Measurements from ENCODE around the gene ARFGAP1. TPM values are rescaled to one million over a fixed set of nuclear protein-coding genes. Genes with fewer than 3 reads are reported as not detected.

Gene ARFGAP1
- total and polyA plus RNA-seq, 2 donors from 2014 or later = 40.4 to 84.3 TPM

GRCh38 chr20:63290136-63290676 is 17.6 kb downstream of the ARFGAP1 start:
- no peak overlapping the region for H3K4me3 ChIP-seq (ENCODE audit: low read length in 3 of 3)
- H3K27me3 ChIP-seq (ENCODE audit: control insufficient read depth, insufficient read depth, low read length) = no peaks in the 10 kb centered on the region
- intact Hi-C loops (cut with DNase I) = no loop called here
- H3K27ac ChIP-seq (ENCODE audit: low read depth in 2 of 2, low read length in 2 of 2) = no peak overlapping the region
- DNase-seq (no peak), FAIRE-seq (no peak)
- H3K36me3 ChIP-seq (ENCODE audit: control insufficient read depth in 2 of 3, insufficient read depth in 3 of 3, low read length in 3 of 3) = no peaks in the 10 kb centered on the region
- H3K9ac ChIP-seq (ENCODE audit: low read length in 3 of 3) = no peak overlapping the region
- TF ChIP-seq CTCF (IDR thresholded peaks at IDR 0.05; ENCODE audit: borderline replicate concordance, extremely low read depth, insufficient read depth) = no peak
- no peaks in the 10 kb centered on the region for H3K9me3 ChIP-seq (ENCODE audit: control insufficient read depth in 2 of 3, insufficient read depth in 1 of 3, low read length in 3 of 3)
- H3K4me1 ChIP-seq (ENCODE audit: control insufficient read depth in 2 of 3, insufficient read depth in 2 of 3, low read depth in 1 of 3, low read length in 3 of 3) = peaks cover 0 to 3% (median 0%) of the 10 kb centered on the region in 3 donors

- peak in 4 of 5 donors; percentile 58 to 85 (median 73) for DNase-seq
- Histone ChIP-seq H3K9me3 (ENCODE audit: control insufficient read depth in 2 of 3, insufficient read depth in 1 of 3, low read length in 3 of 3) (no peaks in the 10 kb centered on the region), H3K27ac (ENCODE audit: low read depth in 2 of 2, low read length in 2 of 2) (no peak overlapping the region), H3K36me3 (ENCODE audit: control insufficient read depth in 2 of 3, insufficient read depth in 3 of 3, low read length in 3 of 3) (no peaks in the 10 kb centered on the region), H3K4me1 (ENCODE audit: control insufficient read depth in 2 of 3, insufficient read depth in 2 of 3, low read depth in 1 of 3, low read length in 3 of 3) (peaks cover 0 to 3% (median 0%) of the 10 kb centered on the region in 3 donors), H3K27me3 (ENCODE audit: control insufficient read depth, insufficient read depth, low read length) (peaks cover 3% of the 10 kb centered on the region), H3K4me3 (ENCODE audit: low read length in 3 of 3) (no peak overlapping the region), H3K9ac (ENCODE audit: low read length in 3 of 3) (no peak overlapping the region)
- TF ChIP-seq CTCF (IDR thresholded peaks at IDR 0.05; ENCODE audit: borderline replicate concordance, extremely low read depth, insufficient read depth) = peak; percentile 38
- FAIRE-seq = no peak
- intact Hi-C loops (cut with DNase I) = no loop called here
Observed at GRCh38 chr20:63290677-63291472, 18.3 kb downstream of the ARFGAP1 start.

GRCh38 chr20:63291811-63292210 is 19.2 kb downstream of the ARFGAP1 start:
- TF ChIP-seq CTCF (IDR thresholded peaks at IDR 0.05; ENCODE audit: borderline replicate concordance, extremely low read depth, insufficient read depth) = no peak
- no peaks in the 10 kb centered on the region for H3K36me3 ChIP-seq (ENCODE audit: control insufficient read depth in 2 of 3, insufficient read depth in 3 of 3, low read length in 3 of 3)
- H3K4me1 ChIP-seq (ENCODE audit: control insufficient read depth in 2 of 3, insufficient read depth in 2 of 3, low read depth in 1 of 3, low read length in 3 of 3) = peaks cover 0 to 3% (median 0%) of the 10 kb centered on the region in 3 donors
- H3K27me3 ChIP-seq (ENCODE audit: control insufficient read depth, insufficient read depth, low read length) = peaks cover 3% of the 10 kb centered on the region
- H3K27ac ChIP-seq (ENCODE audit: low read depth in 2 of 2, low read length in 2 of 2) = no peak overlapping the region
- intact Hi-C loops (cut with DNase I) = no loop called here
- FAIRE-seq (no peak), DNase-seq (no peak)
- H3K9ac ChIP-seq (ENCODE audit: low read length in 3 of 3) = no peak overlapping the region
- no peaks in the 10 kb centered on the region for H3K9me3 ChIP-seq (ENCODE audit: control insufficient read depth in 2 of 3, insufficient read depth in 1 of 3, low read length in 3 of 3)
- no peak overlapping the region for H3K4me3 ChIP-seq (ENCODE audit: low read length in 3 of 3)
